ENCODE data around the gene DIP2C.
"Not testable (repeated sequence)": the region's sequence is repeated elsewhere in the genome, so short reads cannot be mapped to it uniquely, and the experiment has no call there.

Gene DIP2C

GRCh38 chr10:716821-717220 is 27.4 kb upstream of the DIP2C start:
- Mint-ChIP-seq H3K9me3 (no peaks in the 10 kb centered on the region), H3K36me3 (ENCODE audit: low read depth) (no peaks in the 10 kb centered on the region), H3K27ac (no peak overlapping the region), H3K27me3 (no peaks in the 10 kb centered on the region), H3K4me1 (no peaks in the 10 kb centered on the region), H3K4me3 (no peak overlapping the region)
- ATAC-seq (no peak), DNase-seq (no peak)

GRCh38 chr10:714214-714613 is 24.7 kb upstream of the DIP2C start:
- no peak overlapping the region for H3K4me3 Mint-ChIP-seq

GRCh38 chr10:712575-712974 is 23.1 kb upstream of the DIP2C start:
- H3K4me1 Mint-ChIP-seq = no peaks in the 10 kb centered on the region
- DNase-seq = no peak
- H3K9me3 Mint-ChIP-seq = no peaks in the 10 kb centered on the region
- H3K27ac Mint-ChIP-seq = no peak overlapping the region
- H3K4me3 Mint-ChIP-seq = no peak overlapping the region
- H3K27me3 Mint-ChIP-seq = peaks cover 3% of the 10 kb centered on the region
- no peak for ATAC-seq
- H3K36me3 Mint-ChIP-seq (ENCODE audit: low read depth) = no peaks in the 10 kb centered on the region

More at GRCh38 chr10:714214-714613, 24.7 kb upstream of the DIP2C start:
- Mint-ChIP-seq H3K27ac (no peak overlapping the region), H3K27me3 (no peaks in the 10 kb centered on the region), H3K4me1 (no peaks in the 10 kb centered on the region), H3K9me3 (no peaks in the 10 kb centered on the region), H3K36me3 (ENCODE audit: low read depth) (no peaks in the 10 kb centered on the region)
- no peak for DNase-seq
- ATAC-seq = no peak

- H3K4me3 Mint-ChIP-seq = no peak overlapping the region
- ATAC-seq (no peak), DNase-seq (no peak)
- peaks cover 8% of the 10 kb centered on the region for H3K27me3 Mint-ChIP-seq
- H3K9me3 Mint-ChIP-seq = no peaks in the 10 kb centered on the region
- H3K4me1 Mint-ChIP-seq = no peaks in the 10 kb centered on the region
- no peak overlapping the region for H3K27ac Mint-ChIP-seq
- no peaks in the 10 kb centered on the region for H3K36me3 Mint-ChIP-seq (ENCODE audit: low read depth)
Observed at GRCh38 chr10:712089-712488, 22.6 kb upstream of the DIP2C start.

- Mint-ChIP-seq H3K27ac (no peak overlapping the region), H3K4me1 (no peaks in the 10 kb centered on the region), H3K27me3 (peaks cover 22% of the 10 kb centered on the region), H3K36me3 (ENCODE audit: low read depth) (no peaks in the 10 kb centered on the region), H3K9me3 (peaks cover 5% of the 10 kb centered on the region), H3K4me3 (no peak overlapping the region)
- ATAC-seq (no peak), DNase-seq (no peak)
Observed at GRCh38 chr10:707861-708260, 18.4 kb upstream of the DIP2C start.

GRCh38 chr10:707456-707855 is 18.0 kb upstream of the DIP2C start:
- Mint-ChIP-seq H3K9me3 (peaks cover 7% of the 10 kb centered on the region), H3K27ac (no peak overlapping the region), H3K4me1 (no peaks in the 10 kb centered on the region), H3K27me3 (peaks cover 24% of the 10 kb centered on the region), H3K4me3 (no peak overlapping the region), H3K36me3 (ENCODE audit: low read depth) (no peaks in the 10 kb centered on the region)
- no peak for DNase-seq
- no peak for ATAC-seq

- Mint-ChIP-seq H3K4me3 (no peak overlapping the region), H3K36me3 (ENCODE audit: low read depth) (no peaks in the 10 kb centered on the region), H3K4me1 (no peaks in the 10 kb centered on the region), H3K27ac (no peak overlapping the region), H3K27me3 (peaks cover 26% of the 10 kb centered on the region), H3K9me3 (peaks cover 7% of the 10 kb centered on the region)
- ATAC-seq (no peak), DNase-seq (no peak)
Observed at GRCh38 chr10:703118-703517, 13.7 kb upstream of the DIP2C start.

GRCh38 chr10:700183-700582 is 10.7 kb upstream of the DIP2C start:
- DNase-seq; H3K27ac Mint-ChIP-seq; H3K4me1 Mint-ChIP-seq; H3K9me3 Mint-ChIP-seq; H3K36me3 Mint-ChIP-seq (ENCODE audit: low read depth); ATAC-seq; H3K4me3 Mint-ChIP-seq: not testable (repeated sequence)
- peaks cover 23% of the 10 kb centered on the region for H3K27me3 Mint-ChIP-seq

- Mint-ChIP-seq H3K4me1 (no peaks in the 10 kb centered on the region), H3K27ac (no peak overlapping the region), H3K9me3 (no peaks in the 10 kb centered on the region), H3K4me3 (no peak overlapping the region), H3K27me3 (peaks cover 16% of the 10 kb centered on the region), H3K36me3 (ENCODE audit: low read depth) (no peaks in the 10 kb centered on the region)
- no peak for ATAC-seq
- no peak for DNase-seq
Observed at GRCh38 chr10:697097-697875, 7.8 kb upstream of the DIP2C start.

GRCh38 chr10:695396-695795 is 5.9 kb upstream of the DIP2C start:
- no peak overlapping the region for H3K4me3 Mint-ChIP-seq
- H3K27ac Mint-ChIP-seq = no peak overlapping the region
- H3K27me3 Mint-ChIP-seq = peaks cover 26% of the 10 kb centered on the region
- DNase-seq = no peak
- H3K36me3 Mint-ChIP-seq (ENCODE audit: low read depth) = no peaks in the 10 kb centered on the region
- peak; percentile 24 for ATAC-seq
- H3K4me1 Mint-ChIP-seq = peaks cover 2% of the 10 kb centered on the region
- no peaks in the 10 kb centered on the region for H3K9me3 Mint-ChIP-seq

GRCh38 chr10:693506-693905 is 4.0 kb upstream of the DIP2C start:
- no peaks in the 10 kb centered on the region for H3K9me3 Mint-ChIP-seq
- H3K27ac Mint-ChIP-seq = no peak overlapping the region
- no peak overlapping the region for H3K4me3 Mint-ChIP-seq
- no peaks in the 10 kb centered on the region for H3K36me3 Mint-ChIP-seq (ENCODE audit: low read depth)
- ATAC-seq (no peak), DNase-seq (no peak)
- peaks cover 3% of the 10 kb centered on the region for H3K4me1 Mint-ChIP-seq
- H3K27me3 Mint-ChIP-seq = peaks cover 32% of the 10 kb centered on the region

GRCh38 chr10:692682-693351 is 3.3 kb upstream of the DIP2C start:
- H3K4me3 Mint-ChIP-seq = no peak overlapping the region
- DNase-seq = no peak
- H3K9me3 Mint-ChIP-seq = no peaks in the 10 kb centered on the region
- no peak for ATAC-seq
- peaks cover 3% of the 10 kb centered on the region for H3K4me1 Mint-ChIP-seq
- H3K27me3 Mint-ChIP-seq = peaks cover 37% of the 10 kb centered on the region
- no peak overlapping the region for H3K27ac Mint-ChIP-seq
- H3K36me3 Mint-ChIP-seq (ENCODE audit: low read depth) = no peaks in the 10 kb centered on the region

GRCh38 chr10:691216-691615 is 1.7 kb upstream of the DIP2C start:
- no peak overlapping the region for H3K4me3 Mint-ChIP-seq
- no peak for ATAC-seq
- no peak overlapping the region for H3K27ac Mint-ChIP-seq
- DNase-seq = no peak
- H3K4me1 Mint-ChIP-seq = peaks cover 3% of the 10 kb centered on the region
- H3K9me3 Mint-ChIP-seq = no peaks in the 10 kb centered on the region
- H3K27me3 Mint-ChIP-seq = peaks cover 46% of the 10 kb centered on the region
- no peaks in the 10 kb centered on the region for H3K36me3 Mint-ChIP-seq (ENCODE audit: low read depth)

- H3K4me1 Mint-ChIP-seq = peaks cover 3% of the 10 kb centered on the region
- no peak overlapping the region for H3K27ac Mint-ChIP-seq
- no peak for DNase-seq
- H3K4me3 Mint-ChIP-seq = peak overlapping the region; percentile 52
- no peaks in the 10 kb centered on the region for H3K36me3 Mint-ChIP-seq (ENCODE audit: low read depth)
- H3K27me3 Mint-ChIP-seq = peaks cover 46% of the 10 kb centered on the region
- no peaks in the 10 kb centered on the region for H3K9me3 Mint-ChIP-seq
- ATAC-seq = peak; percentile 29
Observed at GRCh38 chr10:690372-691161, 1.1 kb upstream of the DIP2C start.

GRCh38 chr10:689121-689451 is 382 bp downstream of the DIP2C start:
- H3K4me1 Mint-ChIP-seq = peaks cover 3% of the 10 kb centered on the region
- no peak for ATAC-seq
- H3K27me3 Mint-ChIP-seq = peaks cover 46% of the 10 kb centered on the region

More at GRCh38 chr10:689121-689451, 382 bp downstream of the DIP2C start:
- DNase-seq = no peak
- Mint-ChIP-seq H3K27ac (no peak overlapping the region), H3K4me3 (no peak overlapping the region), H3K36me3 (ENCODE audit: low read depth) (no peaks in the 10 kb centered on the region), H3K9me3 (no peaks in the 10 kb centered on the region)
